Measurements from ENCODE around the gene DLGAP4.
"Not testable (repeated sequence)": the region's sequence is repeated elsewhere in the genome, so short reads cannot be mapped to it uniquely, and the experiment has no call there.

DLGAP4 gene

GRCh38 chr20:36366623-36367369, 60.7 kb downstream of the DLGAP4 start:
- FAIRE-seq (no peak), DNase-seq (ENCODE audit: insufficient read length) (no peak)
- TF ChIP-seq TAF1 (IDR thresholded peaks at IDR 0.05; ENCODE audit: borderline replicate concordance, low read depth, low read length) (no peak), POLR2AphosphoS5 (IDR thresholded peaks at IDR 0.05; ENCODE audit: low read depth, low read length) (no peak), POLR2A (IDR thresholded peaks at IDR 0.05; ENCODE audit: low read depth, low read length) (no peak)

- DNase-seq (ENCODE audit: insufficient read length) (no peak), FAIRE-seq (no peak)
- TF ChIP-seq POLR2AphosphoS5 (IDR thresholded peaks at IDR 0.05; ENCODE audit: low read depth, low read length) = no peak
Observed at GRCh38 chr20:36367370-36367745, 61.2 kb downstream of the DLGAP4 start.

DNA sequence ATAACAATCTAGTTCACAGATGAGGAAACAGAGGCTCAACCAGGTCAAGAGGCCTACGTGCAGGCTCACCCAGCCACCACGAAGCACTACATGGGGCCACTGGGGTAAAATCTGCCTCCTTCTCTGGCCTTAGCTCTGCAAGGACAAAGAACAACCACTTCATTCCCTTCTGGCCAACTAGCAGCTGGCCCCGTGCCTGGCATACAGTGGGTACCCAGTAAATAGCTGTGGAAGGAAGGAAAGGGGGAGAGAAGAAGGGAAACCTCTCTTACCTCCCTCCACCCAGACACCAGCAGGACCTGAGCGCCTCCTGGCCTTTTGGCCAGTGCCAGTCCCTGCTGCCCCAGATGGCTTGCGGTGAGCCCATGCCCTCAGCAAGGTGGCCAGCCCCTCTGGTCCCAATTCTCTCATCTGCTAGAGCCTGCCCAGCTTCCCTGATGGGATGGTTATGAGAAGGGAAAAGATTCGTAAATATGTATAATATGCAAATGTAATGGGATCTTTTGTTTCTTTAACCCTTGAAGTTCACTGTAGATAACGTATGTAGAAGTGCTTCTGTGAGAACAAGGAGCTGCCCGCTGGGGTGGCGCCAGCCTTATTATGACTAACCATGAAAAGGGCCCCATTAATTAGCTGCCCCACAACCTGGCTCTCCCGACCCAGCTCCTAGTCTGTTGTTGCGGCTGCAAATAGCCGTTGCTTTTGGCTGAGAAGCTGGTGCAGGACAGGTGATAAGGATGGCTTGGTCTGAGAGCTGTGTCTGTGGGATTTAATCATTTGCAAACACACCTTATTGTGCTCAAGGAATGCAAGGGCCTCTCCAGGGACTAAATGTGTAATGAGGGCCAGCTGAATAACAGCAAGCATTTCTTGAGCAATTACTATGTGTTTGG, 62.0 kb downstream of the DLGAP4 start:
- no peak for TF ChIP-seq TAF1 (IDR thresholded peaks at IDR 0.05; ENCODE audit: borderline replicate concordance, low read depth, low read length)
- no peak for TF ChIP-seq POLR2A (IDR thresholded peaks at IDR 0.05; ENCODE audit: low read depth, low read length)
- no peak for TF ChIP-seq POLR2AphosphoS5 (IDR thresholded peaks at IDR 0.05; ENCODE audit: low read depth, low read length)
- no peak for FAIRE-seq
- no peak for DNase-seq (ENCODE audit: insufficient read length)

GRCh38 chr20:36368869-36369268, 62.7 kb downstream of the DLGAP4 start:
- DNase-seq (ENCODE audit: insufficient read length) = no peak
- FAIRE-seq = no peak
- TF ChIP-seq POLR2A (IDR thresholded peaks at IDR 0.05; ENCODE audit: low read depth, low read length) = no peak
- TF ChIP-seq POLR2AphosphoS5 (IDR thresholded peaks at IDR 0.05; ENCODE audit: low read depth, low read length) = no peak
- TF ChIP-seq TAF1 (IDR thresholded peaks at IDR 0.05; ENCODE audit: borderline replicate concordance, low read depth, low read length) = no peak

GRCh38 chr20:36369739-36370138, 63.6 kb downstream of the DLGAP4 start:
- FAIRE-seq = no peak
- DNase-seq (ENCODE audit: insufficient read length) = no peak
- no peak for TF ChIP-seq POLR2A (IDR thresholded peaks at IDR 0.05; ENCODE audit: low read depth, low read length)

DNA sequence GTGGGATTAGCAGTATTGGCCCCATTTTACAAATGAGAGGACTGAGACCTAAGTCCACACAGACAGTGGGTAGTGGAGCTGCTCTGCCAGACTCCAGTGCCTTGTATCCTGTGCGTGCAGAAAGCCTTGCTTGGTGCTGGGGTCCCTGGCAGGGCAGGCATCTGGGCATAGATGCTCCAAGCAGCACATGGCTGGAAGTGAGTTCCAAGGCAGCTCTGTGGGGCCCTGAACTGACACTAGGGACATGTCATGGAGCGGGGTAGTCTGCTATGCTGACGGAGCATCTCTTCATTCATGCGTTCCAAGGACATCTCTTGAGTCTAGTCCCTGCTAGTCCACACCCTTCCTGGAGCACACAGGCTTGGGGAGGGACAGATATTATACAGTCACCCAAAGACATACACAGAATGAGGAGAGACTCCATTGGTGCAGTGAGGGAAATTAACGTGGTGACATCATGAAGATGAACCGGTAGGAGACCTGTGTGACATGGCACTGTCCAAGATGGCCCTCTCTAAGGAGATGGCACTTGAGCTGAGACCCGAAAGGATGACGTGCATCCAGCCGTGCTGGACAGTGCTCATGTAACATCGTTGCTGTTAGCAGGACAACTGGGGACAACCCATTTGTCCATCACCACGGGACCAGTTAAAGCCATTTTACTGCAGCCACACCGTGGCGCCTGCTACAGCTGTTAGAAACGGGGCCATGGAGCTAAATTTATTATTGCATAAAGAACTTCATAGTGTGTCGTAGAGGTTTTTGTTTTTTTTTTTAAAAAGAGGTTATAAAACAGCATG, 65.1 kb downstream of the DLGAP4 start:
- TF ChIP-seq TAF1 (IDR thresholded peaks at IDR 0.05; ENCODE audit: borderline replicate concordance, low read depth, low read length) (no peak), POLR2AphosphoS5 (IDR thresholded peaks at IDR 0.05; ENCODE audit: low read depth, low read length) (no peak), POLR2A (IDR thresholded peaks at IDR 0.05; ENCODE audit: low read depth, low read length) (no peak)
- DNase-seq (ENCODE audit: insufficient read length) (no peak), FAIRE-seq (no peak)

GRCh38 chr20:36372666-36373065, 66.5 kb downstream of the DLGAP4 start:
- DNase-seq (ENCODE audit: insufficient read length) (no peak), FAIRE-seq (no peak)
- TF ChIP-seq POLR2A (IDR thresholded peaks at IDR 0.05; ENCODE audit: low read depth, low read length) (no peak), POLR2AphosphoS5 (IDR thresholded peaks at IDR 0.05; ENCODE audit: low read depth, low read length) (no peak), TAF1 (IDR thresholded peaks at IDR 0.05; ENCODE audit: borderline replicate concordance, low read depth, low read length) (no peak)

DNA sequence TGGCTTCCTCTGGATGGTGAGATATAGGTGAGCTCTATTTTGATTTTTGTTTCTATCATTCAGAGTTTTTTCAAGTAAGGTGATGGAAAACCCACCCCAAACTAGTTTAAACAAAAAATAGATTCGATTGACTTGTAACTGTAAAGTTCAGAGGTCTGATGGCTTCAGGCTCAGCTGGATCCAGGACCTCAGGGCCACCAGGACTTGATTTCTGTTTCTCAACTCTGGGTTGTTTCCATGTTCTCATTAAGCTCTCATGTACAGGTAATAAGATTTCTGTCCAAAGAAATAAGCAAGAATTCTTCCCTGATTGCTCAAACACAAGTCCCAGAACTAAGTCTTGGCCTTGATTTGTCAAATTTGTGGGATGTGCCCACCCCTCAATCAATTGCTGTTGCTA, 67.0 kb downstream of the DLGAP4 start:
- FAIRE-seq (no peak), DNase-seq (ENCODE audit: insufficient read length) (no peak)
- TF ChIP-seq POLR2AphosphoS5 (IDR thresholded peaks at IDR 0.05; ENCODE audit: low read depth, low read length) (no peak), TAF1 (IDR thresholded peaks at IDR 0.05; ENCODE audit: borderline replicate concordance, low read depth, low read length) (no peak), POLR2A (IDR thresholded peaks at IDR 0.05; ENCODE audit: low read depth, low read length) (no peak)

GRCh38 chr20:36374995-36375394, 68.9 kb downstream of the DLGAP4 start:
- FAIRE-seq = no peak
- no peak for TF ChIP-seq POLR2AphosphoS5 (IDR thresholded peaks at IDR 0.05; ENCODE audit: low read depth, low read length)

DNA sequence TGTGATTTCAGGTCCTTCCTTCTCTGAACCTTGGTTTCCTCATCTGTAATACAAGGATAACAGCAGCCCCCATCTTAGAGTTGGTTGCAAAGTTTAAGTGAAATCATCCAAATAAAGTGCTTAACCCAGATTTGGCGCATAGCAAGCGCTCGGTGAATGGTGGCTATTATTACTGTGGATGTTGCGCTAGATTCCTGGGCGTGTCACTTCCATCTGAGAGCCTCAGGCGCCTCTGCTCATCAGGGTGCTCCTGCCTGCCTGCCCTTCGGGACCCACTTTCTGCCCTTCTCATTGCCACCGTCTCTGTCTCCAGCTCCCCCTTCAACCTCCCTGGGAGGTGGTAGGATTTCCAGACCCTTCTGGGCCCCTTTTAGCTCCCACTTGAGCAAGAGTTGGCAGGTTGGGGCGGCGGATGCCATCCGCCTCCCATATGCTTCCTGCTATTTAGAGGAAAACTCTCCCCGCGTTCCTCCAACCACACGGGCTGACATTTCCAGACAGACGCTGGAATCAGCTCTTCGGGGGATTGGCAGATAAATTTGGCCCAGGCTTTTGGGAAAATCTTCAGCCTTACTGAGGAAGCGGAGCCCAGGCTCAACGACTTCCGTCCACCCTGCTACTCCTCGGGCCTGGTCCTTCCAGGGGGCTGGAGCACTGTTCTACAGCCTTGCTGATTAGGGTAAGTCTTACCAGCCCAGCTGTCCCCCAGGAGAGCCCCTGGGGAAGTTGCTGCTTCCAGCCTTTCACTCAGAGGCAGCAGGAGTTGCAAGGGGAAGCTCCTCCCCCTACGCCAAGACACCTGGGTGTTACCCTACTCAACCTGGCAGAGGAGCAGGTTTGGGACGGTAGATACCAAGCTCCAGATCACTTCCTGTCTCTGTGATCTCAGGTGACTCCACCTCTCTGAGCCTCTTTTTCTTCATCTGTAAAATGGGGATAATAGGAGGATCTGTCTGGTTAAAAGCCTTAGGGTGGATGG, 71.5 kb downstream of the DLGAP4 start:
- no peak for FAIRE-seq
- TF ChIP-seq POLR2A (IDR thresholded peaks at IDR 0.05; ENCODE audit: low read depth, low read length) (no peak), TAF1 (IDR thresholded peaks at IDR 0.05; ENCODE audit: borderline replicate concordance, low read depth, low read length) (no peak), POLR2AphosphoS5 (IDR thresholded peaks at IDR 0.05; ENCODE audit: low read depth, low read length) (no peak)
- DNase-seq (ENCODE audit: insufficient read length) = no peak

More at GRCh38 chr20:36374995-36375394, 68.9 kb downstream of the DLGAP4 start:
- no peak for DNase-seq (ENCODE audit: insufficient read length)

DNA sequence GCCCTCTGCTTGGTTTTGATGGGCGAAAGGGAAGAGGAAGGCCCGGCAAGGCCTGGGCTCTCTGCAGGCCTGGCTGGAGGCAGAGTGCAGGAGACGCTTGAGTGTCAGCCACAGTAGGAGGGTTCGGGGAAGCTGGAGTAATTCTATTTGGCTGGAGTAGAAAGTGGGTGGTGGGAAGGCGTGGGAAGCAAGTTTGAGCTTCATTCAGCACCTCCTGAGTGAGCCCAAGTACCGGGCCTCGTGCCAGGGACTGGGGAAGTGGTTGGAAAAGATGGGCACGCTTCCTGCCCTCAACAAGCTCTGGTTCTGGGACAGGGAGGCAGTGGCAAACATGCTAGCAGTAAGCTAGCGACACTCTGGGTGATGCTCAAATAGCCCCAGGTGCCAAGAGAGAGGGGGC, 72.5 kb downstream of the DLGAP4 start:
- TF ChIP-seq TAF1 (IDR thresholded peaks at IDR 0.05; ENCODE audit: borderline replicate concordance, low read depth, low read length) (no peak), POLR2A (IDR thresholded peaks at IDR 0.05; ENCODE audit: low read depth, low read length) (no peak), POLR2AphosphoS5 (IDR thresholded peaks at IDR 0.05; ENCODE audit: low read depth, low read length) (no peak)
- FAIRE-seq (no peak), DNase-seq (ENCODE audit: insufficient read length) (no peak)

- not testable (repeated sequence) for DNase-seq (ENCODE audit: insufficient read length); FAIRE-seq
Observed at GRCh38 chr20:36379914-36380313, 73.8 kb downstream of the DLGAP4 start.
